HG03135 (cell line): Measurements from ENCODE around the gene RTP3.
"Not testable (repeated sequence)": the region's sequence is repeated elsewhere in the genome, so short reads cannot be mapped to it uniquely, and the experiment has no call there.

Source experiments
- ATAC-seq: cut with Tn5 transposase; IDR thresholded peaks from one replicate; pipeline ENCODE4 v1.9.1; 2021; ENCODE audit warnings: mild to moderate bottlenecking, moderate library complexity; ENCODE audit not compliant: unreplicated experiment

Gene RTP3

GRCh38 chr3:46516521-46516920 lies 18.7 kb downstream of the RTP3 start:
- ATAC-seq: no peak

- ATAC-seq: no peak
These were observed 19.4 kb downstream of the RTP3 start for GRCh38 chr3:46517016-46517783.

GRCh38 chr3:46517784-46518181 lies 20.0 kb downstream of the RTP3 start:
- no peak for ATAC-seq

- ATAC-seq: no peak
These were observed 22.2 kb downstream of the RTP3 start for GRCh38 chr3:46519952-46520351.

GRCh38 chr3:46520531-46520930 lies 22.8 kb downstream of the RTP3 start:
- no peak for ATAC-seq

- ATAC-seq: no peak
These were observed 23.3 kb downstream of the RTP3 start for GRCh38 chr3:46521096-46521495.

GRCh38 chr3:46522201-46522600 lies 24.4 kb downstream of the RTP3 start:
- not testable (repeated sequence) for ATAC-seq

- no peak for ATAC-seq
These were observed 25.8 kb downstream of the RTP3 start for GRCh38 chr3:46523556-46523955.

GRCh38 chr3:46524008-46524407 lies 26.2 kb downstream of the RTP3 start:
- ATAC-seq: no peak

GRCh38 chr3:46524832-46525231 lies 27.1 kb downstream of the RTP3 start:
- no peak for ATAC-seq

GRCh38 chr3:46527239-46527638 lies 29.5 kb downstream of the RTP3 start:
- no peak for ATAC-seq

GRCh38 chr3:46533091-46533490 lies 35.3 kb downstream of the RTP3 start:
- ATAC-seq: no peak

GRCh38 chr3:46535746-46536145 lies 38.0 kb downstream of the RTP3 start:
- no peak for ATAC-seq

- no peak for ATAC-seq
These were observed 39.0 kb downstream of the RTP3 start for GRCh38 chr3:46536758-46537157.

- ATAC-seq: no peak
These were observed 39.5 kb downstream of the RTP3 start for GRCh38 chr3:46537316-46537715.

GRCh38 chr3:46537779-46538178 lies 40.0 kb downstream of the RTP3 start:
- ATAC-seq: no peak

GRCh38 chr3:46538425-46538802 lies 40.6 kb downstream of the RTP3 start:
- not testable (repeated sequence) for ATAC-seq

- ATAC-seq: peak; percentile 72
These were observed 41.1 kb downstream of the RTP3 start for GRCh38 chr3:46538803-46539442.

- peak; percentile 3 for ATAC-seq
These were observed 41.7 kb downstream of the RTP3 start for GRCh38 chr3:46539443-46540005.

GRCh38 chr3:46540550-46540949 lies 42.8 kb downstream of the RTP3 start:
- ATAC-seq: no peak

GRCh38 chr3:46541835-46542234 lies 44.1 kb downstream of the RTP3 start:
- no peak for ATAC-seq

GRCh38 chr3:46542344-46542743 lies 44.6 kb downstream of the RTP3 start:
- no peak for ATAC-seq
